ENCODE data around the gene SCAPER.
"Not testable (repeated sequence)": the region's sequence is repeated elsewhere in the genome, so short reads cannot be mapped to it uniquely, and the experiment has no call there.

SCAPER gene

GRCh38 chr15:76432604-76433003, 472.5 kb downstream of the SCAPER start:
- peak overlapping the region; percentile 2 for H3K27ac ChIP-seq (ENCODE audit: low read depth, low read length, severe bottlenecking)
- no peak overlapping the region for H3K4me3 ChIP-seq (ENCODE audit: extremely low read depth, insufficient read depth, low read length, poor library complexity, severe bottlenecking)
- WGBS, 2 experiments (ENCODE audit: insufficient coverage in 2 of 2), result 73 to 100% methylated on average over 1 of the region's 1 CpG
- H3K9me3 ChIP-seq (ENCODE audit: control insufficient read depth, low read length), result peaks cover 5% of the 10 kb centered on the region
- no peaks in the 10 kb centered on the region for H3K36me3 ChIP-seq (ENCODE audit: control insufficient read depth, insufficient read depth, low read length)
- peaks cover 12% of the 10 kb centered on the region for H3K4me1 ChIP-seq (ENCODE audit: control insufficient read depth, insufficient read depth, low read length, poor library complexity, severe bottlenecking)

- Histone ChIP-seq H3K9me3 (ENCODE audit: control insufficient read depth, low read length) (peaks cover 5% of the 10 kb centered on the region), H3K27ac (ENCODE audit: low read depth, low read length, severe bottlenecking) (peak overlapping the region; percentile 2), H3K4me3 (ENCODE audit: extremely low read depth, insufficient read depth, low read length, poor library complexity, severe bottlenecking) (no peak overlapping the region), H3K36me3 (ENCODE audit: control insufficient read depth, insufficient read depth, low read length) (no peaks in the 10 kb centered on the region), H3K4me1 (ENCODE audit: control insufficient read depth, insufficient read depth, low read length, poor library complexity, severe bottlenecking) (peaks cover 12% of the 10 kb centered on the region)
- WGBS, 2 experiments (ENCODE audit: insufficient coverage in 2 of 2), result 47 to 65% methylated on average over 4 of the region's 4 CpGs
Observed at GRCh38 chr15:76431971-76432370, 473.2 kb downstream of the SCAPER start.

DNA sequence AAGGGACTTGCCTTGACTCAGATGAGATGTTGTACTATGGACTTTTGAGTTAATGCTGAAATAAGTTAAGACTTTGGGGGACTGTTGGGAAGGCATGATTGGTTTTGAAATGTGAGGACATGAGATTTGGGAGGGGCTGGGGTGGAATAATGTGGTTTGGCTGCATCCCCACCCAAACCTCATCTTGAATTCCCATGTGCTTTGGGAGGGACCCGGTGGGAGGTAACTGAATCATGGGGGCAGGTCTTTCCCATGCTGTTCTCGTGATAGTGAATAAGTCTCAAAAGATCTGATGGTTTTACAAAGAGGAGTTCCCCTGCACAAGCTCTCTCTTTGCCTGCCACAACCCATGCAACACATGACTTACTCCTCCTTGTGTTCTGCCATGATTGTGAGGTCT, 474.4 kb downstream of the SCAPER start:
- H3K4me3 ChIP-seq (ENCODE audit: extremely low read depth, insufficient read depth, low read length, poor library complexity, severe bottlenecking); H3K27ac ChIP-seq (ENCODE audit: low read depth, low read length, severe bottlenecking); H3K36me3 ChIP-seq (ENCODE audit: control insufficient read depth, insufficient read depth, low read length); H3K9me3 ChIP-seq (ENCODE audit: control insufficient read depth, low read length): not testable (repeated sequence)
- peaks cover 12% of the 10 kb centered on the region for H3K4me1 ChIP-seq (ENCODE audit: control insufficient read depth, insufficient read depth, low read length, poor library complexity, severe bottlenecking)
- 100% methylated on average over 1 of the region's 2 CpGs for WGBS, 2 experiments (ENCODE audit: insufficient coverage in 2 of 2)

- Histone ChIP-seq H3K27ac (ENCODE audit: low read depth, low read length, severe bottlenecking) (no peak overlapping the region), H3K9me3 (ENCODE audit: control insufficient read depth, low read length) (peaks cover 8% of the 10 kb centered on the region), H3K4me3 (ENCODE audit: extremely low read depth, insufficient read depth, low read length, poor library complexity, severe bottlenecking) (no peak overlapping the region), H3K36me3 (ENCODE audit: control insufficient read depth, insufficient read depth, low read length) (no peaks in the 10 kb centered on the region), H3K4me1 (ENCODE audit: control insufficient read depth, insufficient read depth, low read length, poor library complexity, severe bottlenecking) (peaks cover 12% of the 10 kb centered on the region)
- 89 to 95% methylated on average over 3 to 4 of the region's 4 CpGs for WGBS, 2 experiments (ENCODE audit: insufficient coverage in 2 of 2)
Observed at GRCh38 chr15:76429661-76430060, 475.5 kb downstream of the SCAPER start.

GRCh38 chr15:76426941-76427340, 478.2 kb downstream of the SCAPER start:
- WGBS, 2 experiments (ENCODE audit: insufficient coverage in 2 of 2), result no CpG with 5 or more reads among the region's 2 CpGs
- Histone ChIP-seq H3K36me3 (ENCODE audit: control insufficient read depth, insufficient read depth, low read length) (no peaks in the 10 kb centered on the region), H3K9me3 (ENCODE audit: control insufficient read depth, low read length) (peaks cover 8% of the 10 kb centered on the region), H3K27ac (ENCODE audit: low read depth, low read length, severe bottlenecking) (no peak overlapping the region), H3K4me1 (ENCODE audit: control insufficient read depth, insufficient read depth, low read length, poor library complexity, severe bottlenecking) (no peaks in the 10 kb centered on the region), H3K4me3 (ENCODE audit: extremely low read depth, insufficient read depth, low read length, poor library complexity, severe bottlenecking) (no peak overlapping the region)

DNA sequence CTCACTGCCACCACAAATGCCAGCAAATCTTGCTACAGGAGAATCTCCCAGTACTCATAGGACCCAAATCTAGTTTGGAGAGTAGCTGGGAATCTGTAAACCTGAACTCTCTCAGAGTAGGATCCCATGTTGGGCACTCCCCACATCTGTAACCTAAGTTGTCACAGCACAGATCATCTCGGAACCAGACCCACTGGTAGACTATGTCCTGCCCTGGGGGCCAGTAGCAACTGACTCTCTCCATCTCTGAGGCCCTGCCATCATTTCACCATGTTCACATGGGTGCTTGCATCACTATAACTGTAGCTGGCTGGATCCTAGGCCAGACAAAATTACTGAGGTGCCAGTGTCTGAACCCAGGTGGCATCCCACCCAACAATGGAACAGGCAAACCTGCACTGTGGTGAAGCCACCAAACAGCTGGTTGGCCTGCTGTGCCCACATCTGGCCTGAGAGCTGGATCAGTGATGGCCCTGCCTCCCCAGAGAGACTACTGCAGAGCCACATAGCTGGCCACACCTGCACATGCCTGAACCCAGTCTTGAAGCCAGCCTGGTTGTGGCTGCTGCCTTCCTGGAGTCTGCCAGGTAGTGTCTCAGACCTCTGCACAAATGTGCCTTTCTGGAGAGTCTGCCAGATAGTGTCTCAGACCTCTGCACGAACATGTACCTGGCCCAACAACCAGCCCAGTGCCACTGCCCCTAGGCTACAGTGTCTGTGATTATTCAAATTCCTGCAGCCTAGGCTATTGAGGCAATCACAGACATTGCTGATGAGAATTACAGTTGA, 486.6 kb downstream of the SCAPER start:
- Histone ChIP-seq H3K9me3 (ENCODE audit: control insufficient read depth, low read length) (no peaks in the 10 kb centered on the region), H3K4me3 (ENCODE audit: extremely low read depth, insufficient read depth, low read length, poor library complexity, severe bottlenecking) (no peak overlapping the region), H3K27ac (ENCODE audit: low read depth, low read length, severe bottlenecking) (no peak overlapping the region), H3K36me3 (ENCODE audit: control insufficient read depth, insufficient read depth, low read length) (no peaks in the 10 kb centered on the region), H3K4me1 (ENCODE audit: control insufficient read depth, insufficient read depth, low read length, poor library complexity, severe bottlenecking) (no peaks in the 10 kb centered on the region)
- 84 to 92% methylated on average over 2 of the region's 2 CpGs for WGBS, 2 experiments (ENCODE audit: insufficient coverage in 2 of 2)

GRCh38 chr15:76401285-76401684, 503.9 kb downstream of the SCAPER start:
- Histone ChIP-seq H3K27ac (ENCODE audit: low read depth, low read length, severe bottlenecking) (no peak overlapping the region), H3K4me1 (ENCODE audit: control insufficient read depth, insufficient read depth, low read length, poor library complexity, severe bottlenecking) (no peaks in the 10 kb centered on the region), H3K36me3 (ENCODE audit: control insufficient read depth, insufficient read depth, low read length) (no peaks in the 10 kb centered on the region), H3K4me3 (ENCODE audit: extremely low read depth, insufficient read depth, low read length, poor library complexity, severe bottlenecking) (no peak overlapping the region), H3K9me3 (ENCODE audit: control insufficient read depth, low read length) (no peaks in the 10 kb centered on the region)
- WGBS, 2 experiments (ENCODE audit: insufficient coverage in 2 of 2), result 88 to 92% methylated on average over 1 of the region's 1 CpG

DNA sequence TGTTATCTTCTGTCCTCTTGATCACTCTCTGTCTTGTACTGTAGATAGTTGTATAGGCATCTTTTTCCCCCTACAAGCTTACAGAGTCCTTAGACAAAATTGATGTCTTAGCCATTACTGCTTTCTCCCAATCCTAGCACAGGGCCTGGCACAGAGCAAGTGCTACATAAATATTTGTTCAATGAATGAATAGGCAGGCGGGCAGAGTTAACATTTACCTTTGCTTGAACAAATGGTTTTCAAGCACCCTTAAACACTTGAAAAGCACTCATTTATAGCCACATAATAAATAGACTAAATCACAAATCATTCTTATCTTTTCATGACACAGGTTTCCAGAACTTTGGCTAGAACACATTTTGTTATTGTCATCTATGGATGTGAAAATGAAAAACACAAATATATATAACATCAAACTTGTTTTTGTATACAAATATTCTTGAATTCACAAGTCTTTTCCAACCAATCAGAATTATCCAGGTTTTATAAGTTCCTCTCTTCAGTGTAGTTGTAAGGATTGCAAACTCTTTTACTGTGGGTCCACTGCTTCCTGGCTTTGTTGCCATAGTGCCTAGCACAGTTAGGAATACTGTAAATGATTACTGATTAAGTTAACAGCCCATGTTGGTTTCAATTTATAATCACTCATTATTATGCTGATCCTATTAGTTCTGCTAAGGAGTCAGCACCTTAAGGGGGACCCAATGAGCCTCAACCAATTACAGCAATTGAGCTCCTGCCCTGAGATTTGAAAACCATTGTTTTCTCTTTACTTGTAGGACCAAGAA, 506.6 kb downstream of the SCAPER start:
- WGBS, 2 experiments (ENCODE audit: insufficient coverage in 2 of 2), result no CpG with 5 or more reads among the region's 1 CpG
- Histone ChIP-seq H3K4me1 (ENCODE audit: control insufficient read depth, insufficient read depth, low read length, poor library complexity, severe bottlenecking) (no peaks in the 10 kb centered on the region), H3K9me3 (ENCODE audit: control insufficient read depth, low read length) (no peaks in the 10 kb centered on the region), H3K36me3 (ENCODE audit: control insufficient read depth, insufficient read depth, low read length) (no peaks in the 10 kb centered on the region), H3K27ac (ENCODE audit: low read depth, low read length, severe bottlenecking) (no peak overlapping the region), H3K4me3 (ENCODE audit: extremely low read depth, insufficient read depth, low read length, poor library complexity, severe bottlenecking) (no peak overlapping the region)

GRCh38 chr15:76393614-76394013, 511.5 kb downstream of the SCAPER start:
- Histone ChIP-seq H3K9me3 (ENCODE audit: control insufficient read depth, low read length) (no peaks in the 10 kb centered on the region), H3K4me3 (ENCODE audit: extremely low read depth, insufficient read depth, low read length, poor library complexity, severe bottlenecking) (no peak overlapping the region), H3K27ac (ENCODE audit: low read depth, low read length, severe bottlenecking) (no peak overlapping the region), H3K4me1 (ENCODE audit: control insufficient read depth, insufficient read depth, low read length, poor library complexity, severe bottlenecking) (no peaks in the 10 kb centered on the region), H3K36me3 (ENCODE audit: control insufficient read depth, insufficient read depth, low read length) (no peaks in the 10 kb centered on the region)
- no CpG with 5 or more reads among the region's 1 CpG for WGBS, 2 experiments (ENCODE audit: insufficient coverage in 2 of 2)

DNA sequence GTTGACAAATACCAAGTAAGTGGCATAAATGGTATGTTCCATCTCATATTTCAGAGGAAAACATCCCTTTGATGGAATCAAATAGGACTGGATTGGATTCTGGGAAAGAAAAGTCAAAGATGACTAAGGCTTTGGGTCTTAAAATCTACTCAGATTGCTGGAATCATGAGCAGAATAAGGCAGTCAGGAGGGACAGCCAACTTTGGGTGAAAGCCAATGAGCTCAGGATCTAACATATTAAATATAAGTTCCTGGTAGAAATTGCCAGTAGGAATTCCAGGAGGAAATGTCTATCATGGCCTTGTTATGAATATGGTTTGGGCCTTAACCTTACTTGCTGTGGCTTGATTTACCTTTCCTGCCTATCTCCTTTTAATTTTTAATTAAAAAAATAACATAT, 513.3 kb downstream of the SCAPER start:
- H3K27ac ChIP-seq (ENCODE audit: low read depth, low read length, severe bottlenecking), result no peak overlapping the region
- no peaks in the 10 kb centered on the region for H3K4me1 ChIP-seq (ENCODE audit: control insufficient read depth, insufficient read depth, low read length, poor library complexity, severe bottlenecking)
- H3K4me3 ChIP-seq (ENCODE audit: extremely low read depth, insufficient read depth, low read length, poor library complexity, severe bottlenecking), result no peak overlapping the region
- H3K9me3 ChIP-seq (ENCODE audit: control insufficient read depth, low read length), result no peaks in the 10 kb centered on the region
- no peaks in the 10 kb centered on the region for H3K36me3 ChIP-seq (ENCODE audit: control insufficient read depth, insufficient read depth, low read length)

DNA sequence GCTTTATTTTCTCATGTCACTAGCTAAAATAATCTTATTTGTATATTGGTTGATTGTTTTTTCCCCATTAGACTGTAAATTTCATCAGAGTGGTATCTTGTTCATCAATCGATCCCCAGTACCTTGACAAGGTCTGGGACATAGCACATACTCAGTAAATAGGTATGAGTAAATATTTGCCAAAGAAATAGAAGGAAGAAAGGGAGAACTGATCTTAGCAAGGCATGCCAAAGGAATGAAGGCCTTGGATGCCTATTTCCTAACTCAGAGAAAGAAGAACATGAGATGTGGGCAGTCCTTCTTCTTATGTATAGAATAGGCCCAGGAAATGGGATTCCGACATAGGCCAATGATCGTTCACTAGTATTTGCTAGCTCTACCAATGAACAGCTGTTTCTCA, 513.8 kb downstream of the SCAPER start:
- Histone ChIP-seq H3K27ac (ENCODE audit: low read depth, low read length, severe bottlenecking) (no peak overlapping the region), H3K4me3 (ENCODE audit: extremely low read depth, insufficient read depth, low read length, poor library complexity, severe bottlenecking) (no peak overlapping the region), H3K4me1 (ENCODE audit: control insufficient read depth, insufficient read depth, low read length, poor library complexity, severe bottlenecking) (no peaks in the 10 kb centered on the region), H3K36me3 (ENCODE audit: control insufficient read depth, insufficient read depth, low read length) (no peaks in the 10 kb centered on the region), H3K9me3 (ENCODE audit: control insufficient read depth, low read length) (no peaks in the 10 kb centered on the region)
- WGBS, 2 experiments (ENCODE audit: insufficient coverage in 2 of 2), result no CpG with 5 or more reads among the region's 3 CpGs

Measured in mesodermal cell (in vitro differentiated cells).